ENCODE measurements around the gene NPC1L1. TPM values are rescaled to one million over a fixed set of nuclear protein-coding genes. Genes with fewer than 3 reads are reported as not detected.

NPC1L1 gene, protein sequence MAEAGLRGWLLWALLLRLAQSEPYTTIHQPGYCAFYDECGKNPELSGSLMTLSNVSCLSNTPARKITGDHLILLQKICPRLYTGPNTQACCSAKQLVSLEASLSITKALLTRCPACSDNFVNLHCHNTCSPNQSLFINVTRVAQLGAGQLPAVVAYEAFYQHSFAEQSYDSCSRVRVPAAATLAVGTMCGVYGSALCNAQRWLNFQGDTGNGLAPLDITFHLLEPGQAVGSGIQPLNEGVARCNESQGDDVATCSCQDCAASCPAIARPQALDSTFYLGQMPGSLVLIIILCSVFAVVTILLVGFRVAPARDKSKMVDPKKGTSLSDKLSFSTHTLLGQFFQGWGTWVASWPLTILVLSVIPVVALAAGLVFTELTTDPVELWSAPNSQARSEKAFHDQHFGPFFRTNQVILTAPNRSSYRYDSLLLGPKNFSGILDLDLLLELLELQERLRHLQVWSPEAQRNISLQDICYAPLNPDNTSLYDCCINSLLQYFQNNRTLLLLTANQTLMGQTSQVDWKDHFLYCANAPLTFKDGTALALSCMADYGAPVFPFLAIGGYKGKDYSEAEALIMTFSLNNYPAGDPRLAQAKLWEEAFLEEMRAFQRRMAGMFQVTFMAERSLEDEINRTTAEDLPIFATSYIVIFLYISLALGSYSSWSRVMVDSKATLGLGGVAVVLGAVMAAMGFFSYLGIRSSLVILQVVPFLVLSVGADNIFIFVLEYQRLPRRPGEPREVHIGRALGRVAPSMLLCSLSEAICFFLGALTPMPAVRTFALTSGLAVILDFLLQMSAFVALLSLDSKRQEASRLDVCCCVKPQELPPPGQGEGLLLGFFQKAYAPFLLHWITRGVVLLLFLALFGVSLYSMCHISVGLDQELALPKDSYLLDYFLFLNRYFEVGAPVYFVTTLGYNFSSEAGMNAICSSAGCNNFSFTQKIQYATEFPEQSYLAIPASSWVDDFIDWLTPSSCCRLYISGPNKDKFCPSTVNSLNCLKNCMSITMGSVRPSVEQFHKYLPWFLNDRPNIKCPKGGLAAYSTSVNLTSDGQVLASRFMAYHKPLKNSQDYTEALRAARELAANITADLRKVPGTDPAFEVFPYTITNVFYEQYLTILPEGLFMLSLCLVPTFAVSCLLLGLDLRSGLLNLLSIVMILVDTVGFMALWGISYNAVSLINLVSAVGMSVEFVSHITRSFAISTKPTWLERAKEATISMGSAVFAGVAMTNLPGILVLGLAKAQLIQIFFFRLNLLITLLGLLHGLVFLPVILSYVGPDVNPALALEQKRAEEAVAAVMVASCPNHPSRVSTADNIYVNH (N-terminal part only)
- total RNA-seq (2014; rRNA removed; shearing (Covaris generic)), result 0.13 TPM in 1 of 2 replicates, not detected in the other
- not detected in 2 replicates for total RNA-seq (2022)
- Bru-seq, nascent RNA, result not detected
- BruChase-seq, experiment 1, labeled RNA remaining after a 6-hour chase, result percentile 11 among the genes with signal in this experiment
- BruChase-seq, experiment 2, labeled RNA remaining after a 2-hour chase, result percentile 10 among the genes with signal in this experiment
- long read RNA-seq, result 0 reads

GRCh38 chr7:44541028-44541869, at the start of gene NPC1L1:
Gene NPC1L1, minus strand, starts transcription at chr7:44541330. Its CDS starts 71 bp downstream, at chr7:44541259.
- intact Hi-C loops (cut with micrococcal nuclease; ENCODE audit: unreplicated experiment), result no loop called here
- no peak for DNase-seq (ENCODE audit: low spot score)
- Histone ChIP-seq H3K79me2 (ENCODE audit: insufficient read depth, low read depth, low read length) (no peaks in the 10 kb centered on the region), H3K9me2 (ENCODE audit: insufficient read depth, low read length) (no peaks in the 10 kb centered on the region), H3K4me1 (ENCODE audit: insufficient read depth, low read length, poor library complexity, severe bottlenecking) (no peaks in the 10 kb centered on the region), H2AFZ (ENCODE audit: low read length) (no peak within 1 kb of the TSS), H3K9me3 (ENCODE audit: low read length) (no peaks in the 10 kb centered on the region), H3K4me2 (ENCODE audit: low read length) (no peak within 1 kb of the TSS), H3K27ac (ENCODE audit: low read depth, low read length, poor library complexity, severe bottlenecking) (no peak within 1 kb of the TSS), H3K4me3 (ENCODE audit: low read depth, low read length, poor library complexity, severe bottlenecking) (no peak within 1 kb of the TSS), H4K20me1 (ENCODE audit: insufficient read depth, low read length) (no peaks in the 10 kb centered on the region), H3K36me3 (ENCODE audit: insufficient read depth, low read length) (no peaks in the 10 kb centered on the region)
- BruUV-seq (replicated peaks), result no TSS peak
- ChIA-PET POLR2A (no interaction called here), CTCF (ENCODE audit: unreplicated experiment) (no interaction called here)
- TF ChIP-seq, protein P1, sequence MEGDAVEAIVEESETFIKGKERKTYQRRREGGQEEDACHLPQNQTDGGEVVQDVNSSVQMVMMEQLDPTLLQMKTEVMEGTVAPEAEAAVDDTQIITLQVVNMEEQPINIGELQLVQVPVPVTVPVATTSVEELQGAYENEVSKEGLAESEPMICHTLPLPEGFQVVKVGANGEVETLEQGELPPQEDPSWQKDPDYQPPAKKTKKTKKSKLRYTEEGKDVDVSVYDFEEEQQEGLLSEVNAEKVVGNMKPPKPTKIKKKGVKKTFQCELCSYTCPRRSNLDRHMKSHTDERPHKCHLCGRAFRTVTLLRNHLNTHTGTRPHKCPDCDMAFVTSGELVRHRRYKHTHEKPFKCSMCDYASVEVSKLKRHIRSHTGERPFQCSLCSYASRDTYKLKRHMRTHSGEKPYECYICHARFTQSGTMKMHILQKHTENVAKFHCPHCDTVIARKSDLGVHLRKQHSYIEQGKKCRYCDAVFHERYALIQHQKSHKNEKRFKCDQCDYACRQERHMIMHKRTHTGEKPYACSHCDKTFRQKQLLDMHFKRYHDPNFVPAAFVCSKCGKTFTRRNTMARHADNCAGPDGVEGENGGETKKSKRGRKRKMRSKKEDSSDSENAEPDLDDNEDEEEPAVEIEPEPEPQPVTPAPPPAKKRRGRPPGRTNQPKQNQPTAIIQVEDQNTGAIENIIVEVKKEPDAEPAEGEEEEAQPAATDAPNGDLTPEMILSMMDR (conservative IDR thresholded peaks at IDR 0.05; ENCODE audit: low read length), result no peak
- TF ChIP-seq EZH2phosphoT487 (IDR thresholded peaks at IDR 0.05; ENCODE audit: borderline replicate concordance, low read depth, low read length), result no peak

GRCh38 chr7:44590910-44591309, 49.8 kb upstream of the NPC1L1 start:
- TF ChIP-seq EZH2phosphoT487 (IDR thresholded peaks at IDR 0.05; ENCODE audit: borderline replicate concordance, low read depth, low read length), result no peak
- TF ChIP-seq, protein P1 (conservative IDR thresholded peaks at IDR 0.05; ENCODE audit: low read length), result no peak
- Histone ChIP-seq H3K4me1 (ENCODE audit: insufficient read depth, low read length, poor library complexity, severe bottlenecking) (peaks cover 9% of the 10 kb centered on the region), H3K4me3 (ENCODE audit: low read depth, low read length, poor library complexity, severe bottlenecking) (no peak overlapping the region), H3K4me2 (ENCODE audit: low read length) (no peak overlapping the region), H3K36me3 (ENCODE audit: insufficient read depth, low read length) (no peaks in the 10 kb centered on the region), H3K9me3 (ENCODE audit: low read length) (no peaks in the 10 kb centered on the region), H2AFZ (ENCODE audit: low read length) (no peak overlapping the region), H4K20me1 (ENCODE audit: insufficient read depth, low read length) (no peaks in the 10 kb centered on the region), H3K79me2 (ENCODE audit: insufficient read depth, low read depth, low read length) (no peaks in the 10 kb centered on the region), H3K9me2 (ENCODE audit: insufficient read depth, low read length) (no peaks in the 10 kb centered on the region), H3K27ac (ENCODE audit: low read depth, low read length, poor library complexity, severe bottlenecking) (no peak overlapping the region)
- no peak for DNase-seq (ENCODE audit: low spot score)
- intact Hi-C loops (cut with micrococcal nuclease; ENCODE audit: unreplicated experiment), result no loop called here
- POLR2A ChIA-PET, result interaction anchor here (0.6 to 0.9 kb wide), 3 partner anchors 157 to 388 kb away, joined by 3 to 8 read pairs (median 4); partner anchors contain the start of genes H2AZ2 and MYO1G
- no TSS peak for BruUV-seq (replicated peaks)
- CTCF ChIA-PET (ENCODE audit: unreplicated experiment), result no interaction called here

Data from OCI-LY7 (cell line).